HepG2 (cell line): ENCODE measurements around the gene HLA-DMB. TPM values are rescaled to one million over a fixed set of nuclear protein-coding genes. Genes with fewer than 3 reads are reported as not detected.

Experiments
- CENPX ChIP-seq: sonication (generic); formaldehyde crosslinking; IDR thresholded peaks from 2 replicates; pipeline ENCODE4 v1.9.0; 2021; ENCODE audit warnings: mild to moderate bottlenecking, missing genetic modification reagents, moderate library complexity
- CREM ChIP-seq, 2 experiments: sonication (generic) in 1 of 2; formaldehyde crosslinking in 1 of 2; IDR thresholded peaks; 2 replicates each; pipeline versions ENCODE4 v1.4.0 to v1.6.1; 2016 to 2020; ENCODE audit warnings: antibody characterized with exemption in 1 of 2, mild to moderate bottlenecking in 1 of 2, missing genetic modification reagents in 1 of 2
- FIP1L1 ChIP-seq: fragments of 200-400 bp; formaldehyde crosslinking; IDR thresholded peaks from 2 replicates; pipeline ENCODE4 v1.6.1; 2018; ENCODE audit warnings: low read depth, mild to moderate bottlenecking, low read length, moderate library complexity, borderline replicate concordance; ENCODE audit not compliant: insufficient read depth
- IRX3 ChIP-seq: sonication (generic); formaldehyde crosslinking; IDR thresholded peaks from 2 replicates; pipeline ENCODE4 v1.8.1; 2023; ENCODE audit warnings: mild to moderate bottlenecking, low read depth, missing genetic modification reagents, borderline replicate concordance
- ISX ChIP-seq: sonication (generic); formaldehyde crosslinking; conservative IDR thresholded peaks from 2 replicates; pipeline ENCODE4 v1.5.0; 2020; ENCODE audit warnings: missing genetic modification reagents
- JUND ChIP-seq: sonication (generic); formaldehyde crosslinking; IDR thresholded peaks from 2 replicates; pipeline ENCODE4 v1.8.0; 2022; ENCODE audit warnings: mild to moderate bottlenecking, missing genetic modification reagents
- KDM5B ChIP-seq: sonication (generic); formaldehyde crosslinking; IDR thresholded peaks from 2 replicates; pipeline ENCODE4 v1.4.0; 2020; ENCODE audit warnings: missing genetic modification reagents, mild to moderate bottlenecking, borderline replicate concordance
- MAZ ChIP-seq, 2 experiments: sonication (generic) in 1 of 2; formaldehyde crosslinking in 1 of 2; IDR thresholded peaks; 2 replicates each; pipeline versions ENCODE4 v1.5.0 to v1.6.1; 2012 to 2020; ENCODE audit warnings: low read depth in 2 of 2, mild to moderate bottlenecking in 2 of 2, borderline replicate concordance in 1 of 2, improper control_type of control experiment in 1 of 2, low read length in 1 of 2, missing genetic modification reagents in 1 of 2, moderate library complexity in 1 of 2
- MBD4 ChIP-seq: IDR thresholded peaks from 2 replicates; pipeline ENCODE4 v1.6.1; 2012; ENCODE audit warnings: low read length, inconsistent platforms, borderline replicate concordance
- NCOA2 ChIP-seq: sonication (generic); formaldehyde crosslinking; IDR thresholded peaks from 2 replicates; pipeline ENCODE4 v1.8.0; 2022; ENCODE audit warnings: inconsistent platforms
- NFE2 ChIP-seq: sonication (generic); formaldehyde crosslinking; IDR thresholded peaks from 2 replicates; pipeline ENCODE4 v1.4.0; 2020; ENCODE audit warnings: missing genetic modification reagents
- PRPF4 ChIP-seq: fragments of 200-400 bp; formaldehyde crosslinking; IDR thresholded peaks from 2 replicates; pipeline ENCODE4 v1.6.1; 2016; ENCODE audit warnings: low read length, low read depth; ENCODE audit not compliant: poor library complexity, severe bottlenecking
- U2AF2 ChIP-seq: fragments of 200-400 bp; formaldehyde crosslinking; IDR thresholded peaks from 2 replicates; pipeline ENCODE4 v1.6.1; 2017; ENCODE audit warnings: low read depth, mild to moderate bottlenecking, low read length
- ZSCAN9 ChIP-seq: IDR thresholded peaks from 2 replicates; pipeline ENCODE4 v1.6.1; 2016; ENCODE audit warnings: borderline replicate concordance
- polyA plus RNA-seq, 8 experiments: library from polyadenylated mRNA; depleted of rRNA in 3 of 8; stranded (reverse) in 7 of 8; unstranded in 1 of 8; fragments of >200 nt; fragmentation: Illumina TruSeq in 4 of 8; extraction: Trizol in 4 of 8; gene quantifications; 2 replicates each; pipeline versions ENCODE4 v1.2.1 to v1.2.3, GENCODE V29; 2011 to 2016; ENCODE audit warnings: low read depth in 4 of 8, missing spikeins in 1 of 8, mixed read lengths in 1 of 8; ENCODE audit not compliant: insufficient read depth in 1 of 8
- total RNA-seq, 5 experiments: library from RNA; depleted of rRNA; stranded (reverse); fragments of >200 nt; fragmentation: Illumina TruSeq; extraction: Trizol; gene quantifications; 2 replicates each; pipeline ENCODE4 v1.2.3, GENCODE V29; 2016; ENCODE audit warnings: low read depth in 1 of 5
- TF ChIP-seq, protein P1 (sequence below): sonication (generic); IDR thresholded peaks from 2 replicates; pipeline ENCODE4 v1.6.1; 2016; ENCODE audit warnings: low read depth, borderline replicate concordance
- TF ChIP-seq, protein P2 (sequence below): sonication (generic); formaldehyde crosslinking; IDR thresholded peaks from 2 replicates; pipeline ENCODE4 v1.5.0; 2020; ENCODE audit warnings: mild to moderate bottlenecking, missing genetic modification reagents, borderline replicate concordance
- TF ChIP-seq, protein P3 (sequence below), 2 experiments: fragments of 450-650 bp in 1 of 2; sonication (generic) in 1 of 2; formaldehyde crosslinking; IDR thresholded peaks; 2 replicates each; pipeline versions ENCODE4 v1.5.0 to v1.8.0; 2020 to 2022; ENCODE audit warnings: mild to moderate bottlenecking in 1 of 2, missing genetic modification reagents in 1 of 2
- TF ChIP-seq, protein P4 (sequence below): conservative IDR thresholded peaks from 2 replicates; pipeline ENCODE4 v1.6.1; 2018; ENCODE audit warnings: missing genetic modification reagents

Gene HLA-DMB
- total and polyA plus RNA-seq, 2 of the 13 experiments (the other 11 are each of a cell fraction or from before 2014, with no cell fraction given): not detected

DNA sequence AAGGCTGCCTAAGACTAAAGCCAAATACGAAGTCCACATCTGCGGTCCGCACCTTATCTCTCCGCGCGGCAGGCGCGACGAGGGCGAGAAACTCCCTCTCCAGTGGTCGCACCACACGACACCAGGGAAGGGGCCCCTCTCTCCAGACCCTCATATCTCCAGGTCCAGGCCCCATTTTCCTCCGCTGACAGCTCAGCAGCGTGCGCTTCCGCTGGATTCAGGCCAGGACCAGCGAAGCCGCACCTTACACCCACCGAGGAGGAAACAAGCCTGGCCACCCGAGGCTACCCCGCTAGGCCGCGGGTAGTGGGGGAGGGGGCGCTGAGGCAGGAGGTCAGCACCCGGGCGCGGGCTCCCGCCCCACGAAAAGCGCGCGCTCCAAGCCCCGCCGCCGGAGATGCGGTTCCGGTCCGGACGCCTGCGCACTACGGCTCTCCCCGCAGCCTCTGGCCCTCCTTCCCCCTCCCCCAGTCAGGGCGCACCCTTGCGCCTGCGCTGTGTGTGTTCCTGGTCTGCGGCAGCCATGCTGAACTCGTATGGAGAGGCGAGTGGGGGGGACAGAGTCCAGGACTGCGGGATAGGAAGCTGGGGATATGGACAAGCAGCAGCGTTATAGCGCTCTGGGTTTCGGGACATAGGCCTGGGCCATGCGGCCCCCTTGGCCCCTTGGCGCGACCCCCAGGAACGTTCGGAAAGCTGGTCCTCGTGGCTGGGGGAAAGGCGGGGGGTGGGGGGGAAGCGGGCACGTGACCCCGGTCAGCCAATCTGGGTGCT, 27.5 kb upstream of the HLA-DMB start, which contains the start of gene BRD2 (continued):
- TF ChIP-seq, protein P1, sequence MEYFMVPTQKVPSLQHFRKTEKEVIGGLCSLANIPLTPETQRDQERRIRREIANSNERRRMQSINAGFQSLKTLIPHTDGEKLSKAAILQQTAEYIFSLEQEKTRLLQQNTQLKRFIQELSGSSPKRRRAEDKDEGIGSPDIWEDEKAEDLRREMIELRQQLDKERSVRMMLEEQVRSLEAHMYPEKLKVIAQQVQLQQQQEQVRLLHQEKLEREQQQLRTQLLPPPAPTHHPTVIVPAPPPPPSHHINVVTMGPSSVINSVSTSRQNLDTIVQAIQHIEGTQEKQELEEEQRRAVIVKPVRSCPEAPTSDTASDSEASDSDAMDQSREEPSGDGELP: no peak; the same call in 1 of the 2 replicates
- TF ChIP-seq KDM5B (CRISPR knock-in tag) (peak; percentile 98), JUND (CRISPR knock-in tag) (peak; percentile 56), MBD4 (no peak), NFE2 (CRISPR knock-in tag) (no peak), FIP1L1 (0 out of 2 replicates have a peak, but pooled peaks have one; percentile 66), NCOA2 (CRISPR knock-in tag) (0 out of 2 replicates have a peak, but pooled peaks have one; percentile 48), ZSCAN9 (CRISPR knock-in tag) (0 out of 2 replicates have a peak, but pooled peaks have one; percentile 53), IRX3 (CRISPR knock-in tag) (peak; percentile 91; the same call in 1 of the 2 replicates), U2AF2 (no peak), CREM (IDR thresholded peaks at IDR 0.05) (no peak; the same call in 1 of the 2 replicates), CREM (CRISPR knock-in tag; IDR thresholded peaks at IDR 0.05) (no peak), ISX (CRISPR knock-in tag) (peak; percentile 76; the same call in 1 of the 2 replicates), CENPX (no peak), PRPF4 (peak; percentile 47), MAZ (IDR thresholded peaks at IDR 0.05; ENCODE audit: borderline replicate concordance, low read depth, low read length) (no peak; the same call in 1 of the 2 replicates), MAZ (CRISPR knock-in tag; IDR thresholded peaks at IDR 0.05; ENCODE audit: low read depth) (peak; percentile 98)
- TF ChIP-seq, protein P2, sequence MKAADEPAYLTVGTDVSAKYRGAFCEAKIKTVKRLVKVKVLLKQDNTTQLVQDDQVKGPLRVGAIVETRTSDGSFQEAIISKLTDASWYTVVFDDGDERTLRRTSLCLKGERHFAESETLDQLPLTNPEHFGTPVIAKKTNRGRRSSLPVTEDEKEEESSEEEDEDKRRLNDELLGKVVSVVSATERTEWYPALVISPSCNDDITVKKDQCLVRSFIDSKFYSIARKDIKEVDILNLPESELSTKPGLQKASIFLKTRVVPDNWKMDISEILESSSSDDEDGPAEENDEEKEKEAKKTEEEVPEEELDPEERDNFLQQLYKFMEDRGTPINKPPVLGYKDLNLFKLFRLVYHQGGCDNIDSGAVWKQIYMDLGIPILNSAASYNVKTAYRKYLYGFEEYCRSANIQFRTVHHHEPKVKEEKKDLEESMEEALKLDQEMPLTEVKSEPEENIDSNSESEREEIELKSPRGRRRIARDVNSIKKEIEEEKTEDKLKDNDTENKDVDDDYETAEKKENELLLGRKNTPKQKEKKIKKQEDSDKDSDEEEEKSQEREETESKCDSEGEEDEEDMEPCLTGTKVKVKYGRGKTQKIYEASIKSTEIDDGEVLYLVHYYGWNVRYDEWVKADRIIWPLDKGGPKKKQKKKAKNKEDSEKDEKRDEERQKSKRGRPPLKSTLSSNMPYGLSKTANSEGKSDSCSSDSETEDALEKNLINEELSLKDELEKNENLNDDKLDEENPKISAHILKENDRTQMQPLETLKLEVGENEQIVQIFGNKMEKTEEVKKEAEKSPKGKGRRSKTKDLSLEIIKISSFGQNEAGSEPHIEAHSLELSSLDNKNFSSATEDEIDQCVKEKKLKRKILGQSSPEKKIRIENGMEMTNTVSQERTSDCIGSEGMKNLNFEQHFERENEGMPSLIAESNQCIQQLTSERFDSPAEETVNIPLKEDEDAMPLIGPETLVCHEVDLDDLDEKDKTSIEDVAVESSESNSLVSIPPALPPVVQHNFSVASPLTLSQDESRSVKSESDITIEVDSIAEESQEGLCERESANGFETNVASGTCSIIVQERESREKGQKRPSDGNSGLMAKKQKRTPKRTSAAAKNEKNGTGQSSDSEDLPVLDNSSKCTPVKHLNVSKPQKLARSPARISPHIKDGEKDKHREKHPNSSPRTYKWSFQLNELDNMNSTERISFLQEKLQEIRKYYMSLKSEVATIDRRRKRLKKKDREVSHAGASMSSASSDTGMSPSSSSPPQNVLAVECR: peak; percentile 90
- TF ChIP-seq, protein P3, sequence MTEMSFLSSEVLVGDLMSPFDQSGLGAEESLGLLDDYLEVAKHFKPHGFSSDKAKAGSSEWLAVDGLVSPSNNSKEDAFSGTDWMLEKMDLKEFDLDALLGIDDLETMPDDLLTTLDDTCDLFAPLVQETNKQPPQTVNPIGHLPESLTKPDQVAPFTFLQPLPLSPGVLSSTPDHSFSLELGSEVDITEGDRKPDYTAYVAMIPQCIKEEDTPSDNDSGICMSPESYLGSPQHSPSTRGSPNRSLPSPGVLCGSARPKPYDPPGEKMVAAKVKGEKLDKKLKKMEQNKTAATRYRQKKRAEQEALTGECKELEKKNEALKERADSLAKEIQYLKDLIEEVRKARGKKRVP (CRISPR knock-in tag; IDR thresholded peaks at IDR 0.05): peak in 1 of 2 experiments; percentile 66; a peak in 1 of 4 replicates
- TF ChIP-seq, protein P4, sequence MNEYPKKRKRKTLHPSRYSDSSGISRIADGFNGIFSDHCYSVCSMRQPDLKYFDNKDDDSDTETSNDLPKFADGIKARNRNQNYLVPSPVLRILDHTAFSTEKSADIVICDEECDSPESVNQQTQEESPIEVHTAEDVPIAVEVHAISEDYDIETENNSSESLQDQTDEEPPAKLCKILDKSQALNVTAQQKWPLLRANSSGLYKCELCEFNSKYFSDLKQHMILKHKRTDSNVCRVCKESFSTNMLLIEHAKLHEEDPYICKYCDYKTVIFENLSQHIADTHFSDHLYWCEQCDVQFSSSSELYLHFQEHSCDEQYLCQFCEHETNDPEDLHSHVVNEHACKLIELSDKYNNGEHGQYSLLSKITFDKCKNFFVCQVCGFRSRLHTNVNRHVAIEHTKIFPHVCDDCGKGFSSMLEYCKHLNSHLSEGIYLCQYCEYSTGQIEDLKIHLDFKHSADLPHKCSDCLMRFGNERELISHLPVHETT (CRISPR knock-in tag): peak; percentile 90
